NCI-H1417 treated with DMSO at 0.1 percent for 48 hours (cell line): ENCODE measurements around the gene SCAMP4.
A peak's percentile ranks its signal among the peaks of the same experiment; 100 is the strongest.

ENCODE experiments used
- DNase-seq: peaks from one replicate; lab custom pipeline; 2025; lab: John Stamatoyannopoulos, UW

The SCAMP4 gene

GRCh38 chr19:1905110-1905862 is at the start of gene SCAMP4, which contains the start of gene ADAT3:
Gene SCAMP4, plus strand, starts transcription at chr19:1905399. Its CDS starts 9,621 bp downstream, at chr19:1915020.
Gene ADAT3, plus strand, starts transcription at chr19:1905399. Its CDS starts 6,649 bp downstream, at chr19:1912048.
- peak; percentile 95 for DNase-seq

DNA sequence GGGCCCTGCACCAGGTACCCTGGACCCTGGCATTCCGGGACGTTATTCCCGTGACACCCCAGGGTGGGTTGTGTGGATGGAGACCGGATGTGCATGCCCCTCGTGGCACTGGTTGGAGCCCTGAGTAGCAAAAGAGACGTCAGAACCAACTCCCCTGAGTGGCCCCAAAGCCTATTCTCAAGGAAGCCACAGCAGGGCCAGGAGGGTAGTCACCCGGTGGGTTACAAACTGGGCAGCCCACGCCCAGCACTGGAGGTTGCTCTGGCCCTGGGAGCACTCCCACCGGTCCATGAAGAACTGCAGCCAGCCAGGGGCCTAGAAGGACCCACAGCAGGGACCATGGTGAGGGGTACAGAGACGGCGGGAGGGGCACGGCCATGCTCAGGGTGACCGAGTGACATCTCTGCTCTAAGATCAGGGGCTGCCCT is 49.4 kb upstream of the SCAMP4 start:
- DNase-seq: no peak

- no peak for DNase-seq
Observed at GRCh38 chr19:1856345-1856697, 48.9 kb upstream of the SCAMP4 start.

DNA sequence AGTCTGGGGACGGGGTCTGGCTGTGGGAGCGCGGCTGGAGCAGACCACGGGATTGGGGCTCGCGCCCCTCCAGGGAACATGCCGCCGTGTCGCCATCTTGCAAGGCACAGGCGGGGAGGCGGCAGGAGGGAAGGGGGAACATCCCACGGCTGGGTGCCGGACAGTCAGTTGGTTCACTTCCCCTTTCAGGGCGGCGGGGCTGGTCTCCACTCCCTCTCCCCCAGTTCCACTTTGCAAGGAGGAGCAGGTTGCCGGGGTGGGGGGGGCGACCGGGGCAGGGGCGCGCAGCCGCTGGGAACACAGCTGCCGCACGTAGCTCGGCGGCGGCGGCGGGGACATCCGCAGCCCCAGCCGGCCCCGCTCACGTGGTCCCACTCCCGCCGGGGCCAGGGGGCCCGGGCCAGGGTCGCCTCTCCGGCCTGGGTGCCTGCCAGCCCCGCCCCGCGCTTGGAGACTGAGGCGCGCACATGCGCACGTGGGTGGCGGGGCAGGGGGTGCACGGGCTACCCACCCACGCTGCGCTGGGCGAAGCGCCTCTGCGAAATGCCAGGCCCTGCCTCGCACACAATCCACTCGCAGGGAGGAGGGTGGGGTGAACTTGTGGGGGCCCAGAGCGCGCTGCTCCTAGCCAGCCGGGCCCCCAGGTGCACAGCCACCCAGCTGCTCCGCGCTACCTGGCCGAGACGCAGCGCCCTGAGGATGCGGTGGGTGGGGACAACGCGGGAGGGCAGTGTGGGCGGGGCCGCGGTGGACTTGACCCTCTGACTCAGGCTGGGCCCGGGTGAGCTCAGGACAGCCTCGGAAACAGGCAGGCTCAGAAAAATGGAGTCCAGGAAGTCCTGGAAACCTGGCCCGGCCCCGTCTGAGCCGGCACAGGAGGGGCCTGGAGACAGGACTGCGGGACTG is 48.2 kb upstream of the SCAMP4 start:
- DNase-seq: no peak

- no peak for DNase-seq
Observed at GRCh38 chr19:1857648-1858326, 47.4 kb upstream of the SCAMP4 start.

- DNase-seq: no peak
Observed at GRCh38 chr19:1858412-1859081, 46.7 kb upstream of the SCAMP4 start.

DNA sequence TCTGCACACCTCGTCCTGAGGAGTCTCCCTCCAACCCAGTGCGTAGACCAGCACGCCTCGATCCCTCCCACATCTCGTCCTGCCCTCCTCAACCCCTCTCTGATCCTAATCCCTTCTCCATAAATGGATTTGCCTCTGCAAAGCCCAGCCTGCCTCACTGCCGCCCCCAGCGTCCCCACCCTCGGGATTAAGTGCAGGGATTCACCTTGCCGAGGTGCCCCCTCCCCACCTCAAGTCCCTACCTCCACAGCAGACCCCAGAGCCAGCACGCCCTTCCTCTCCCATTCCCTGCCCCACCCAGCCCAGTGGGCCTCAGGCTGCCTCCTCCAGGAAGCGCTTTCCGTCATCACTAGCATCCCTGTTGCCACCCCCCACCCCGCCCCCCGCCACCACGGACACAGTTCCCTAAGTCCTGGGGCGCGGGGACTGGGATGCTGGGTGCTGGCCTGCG is 45.8 kb upstream of the SCAMP4 start:
- DNase-seq: no peak

- DNase-seq: no peak
Observed at GRCh38 chr19:1860042-1860775, 45.0 kb upstream of the SCAMP4 start.

DNA sequence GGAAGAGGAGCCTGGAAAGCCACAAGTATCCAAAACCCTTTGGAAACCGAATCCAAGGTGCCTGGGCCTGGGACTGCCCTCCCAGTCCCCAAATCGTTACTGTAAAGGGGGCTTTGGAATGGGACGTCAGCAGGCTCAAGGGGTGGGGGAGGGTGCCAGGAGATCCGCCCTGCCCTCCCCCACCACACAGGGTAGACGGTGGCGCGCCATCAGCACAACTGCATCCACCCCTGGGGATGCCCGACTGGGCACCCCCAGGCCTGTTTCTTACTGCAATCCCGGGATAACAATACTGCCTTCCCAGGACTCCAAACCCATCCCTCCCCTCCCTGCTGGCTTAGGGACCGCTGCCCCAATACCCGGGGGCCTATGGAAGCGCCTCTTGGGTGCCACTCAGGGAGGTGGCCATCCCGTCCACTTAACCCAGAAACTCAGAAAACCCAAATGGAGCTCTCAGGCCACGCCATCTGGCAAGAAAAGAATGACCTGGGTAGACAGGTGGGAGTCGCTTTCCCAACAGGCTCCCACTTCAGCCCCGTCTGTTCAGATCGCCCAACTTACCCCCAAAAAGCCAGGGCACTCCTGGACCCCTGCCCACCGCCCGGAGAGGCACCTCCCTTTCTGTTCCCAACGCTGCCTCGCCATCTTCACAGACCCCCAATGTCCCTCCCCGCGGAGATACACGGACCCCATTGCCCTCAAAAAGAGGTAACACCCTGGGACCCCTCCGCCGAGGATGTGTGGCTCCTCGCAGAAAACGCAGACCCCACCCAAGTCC is 44.2 kb upstream of the SCAMP4 start:
- no peak for DNase-seq

- DNase-seq: no peak
Observed at GRCh38 chr19:1861599-1862031, 43.6 kb upstream of the SCAMP4 start.

DNA sequence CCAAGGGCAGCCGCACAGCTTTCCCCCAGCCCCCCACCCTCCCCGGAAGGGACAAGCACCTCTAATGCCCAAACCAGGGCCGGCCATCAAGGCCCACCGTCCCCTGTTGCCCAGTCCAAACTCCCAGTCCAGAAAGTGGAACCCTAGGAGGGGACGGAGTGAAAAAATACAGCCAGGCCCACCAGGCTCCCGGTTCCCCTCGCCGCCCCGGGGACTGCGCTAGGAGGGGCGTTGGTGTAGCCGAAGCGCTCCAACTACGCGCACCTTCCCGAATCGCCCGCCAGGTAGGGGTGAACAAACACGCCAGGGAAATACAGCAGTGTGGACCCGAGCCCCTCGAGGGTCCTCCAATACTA is 43.2 kb upstream of the SCAMP4 start:
- no peak for DNase-seq

GRCh38 chr19:1862424-1863327 is 42.5 kb upstream of the SCAMP4 start:
- no peak for DNase-seq

GRCh38 chr19:1863328-1863637 is 41.9 kb upstream of the SCAMP4 start, which contains the start of gene KLF16:
Gene KLF16, minus strand, starts transcription at chr19:1863579. Its CDS starts 82 bp downstream, at chr19:1863497.
- no peak for DNase-seq

GRCh38 chr19:1863638-1864479 is 41.3 kb upstream of the SCAMP4 start:
- DNase-seq: no peak

- no peak for DNase-seq
Observed at GRCh38 chr19:1864480-1865171, 40.6 kb upstream of the SCAMP4 start.

- DNase-seq: no peak
Observed at GRCh38 chr19:1865172-1866010, 39.8 kb upstream of the SCAMP4 start.
